ENCODE results near the gene EBPL. TPM values are rescaled to one million over a fixed set of nuclear protein-coding genes. Genes with fewer than 3 reads are reported as not detected.

Gene EBPL
- total and polyA plus RNA-seq, 9 donors: 48.7 to 112 (median 70.0) TPM

DNA sequence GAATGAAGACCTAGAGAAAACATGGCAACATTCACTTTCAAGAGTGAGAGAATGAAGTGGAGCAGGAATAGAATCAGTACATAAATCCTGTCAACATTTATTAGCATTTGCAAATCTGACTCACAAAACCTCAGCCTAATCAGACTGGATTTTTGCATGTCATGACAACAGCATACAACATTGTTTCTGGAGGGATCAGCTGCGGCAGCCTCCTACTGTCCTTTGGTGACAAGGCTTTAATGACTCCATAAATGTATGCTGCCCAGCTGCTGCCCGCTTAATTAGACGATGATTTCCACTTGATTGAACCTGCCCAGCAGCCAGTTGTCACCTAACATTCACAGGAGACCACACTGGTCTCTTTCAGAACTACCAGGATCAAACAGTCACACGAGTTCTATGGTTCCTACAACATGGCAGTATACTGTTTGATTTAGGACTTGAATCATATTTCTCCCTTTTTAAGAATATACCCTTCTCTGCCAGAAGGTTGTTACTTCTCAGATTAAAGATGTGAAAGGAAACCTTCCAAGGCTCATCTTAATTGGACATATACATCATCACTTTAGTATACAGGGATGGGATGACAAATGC is 9.3 kb downstream of the EBPL start:
- Histone ChIP-seq H3K36me3 (no peaks in the 10 kb centered on the region), H3K27me3 (no peaks in the 10 kb centered on the region), H3K4me3 (no peak overlapping the region), H3K9me3 (no peaks in the 10 kb centered on the region), H3K4me1 (ENCODE audit: insufficient read depth) (peaks cover 2% of the 10 kb centered on the region), H3K27ac (no peak overlapping the region)
- intact Hi-C loops (cut with DNase I): no loop called here
- DNase-seq: no peak
- 73 to 87% (median 84%) methylated on average over 4 of the region's 4 CpGs for WGBS, 3 donors
- TF ChIP-seq, protein P1, sequence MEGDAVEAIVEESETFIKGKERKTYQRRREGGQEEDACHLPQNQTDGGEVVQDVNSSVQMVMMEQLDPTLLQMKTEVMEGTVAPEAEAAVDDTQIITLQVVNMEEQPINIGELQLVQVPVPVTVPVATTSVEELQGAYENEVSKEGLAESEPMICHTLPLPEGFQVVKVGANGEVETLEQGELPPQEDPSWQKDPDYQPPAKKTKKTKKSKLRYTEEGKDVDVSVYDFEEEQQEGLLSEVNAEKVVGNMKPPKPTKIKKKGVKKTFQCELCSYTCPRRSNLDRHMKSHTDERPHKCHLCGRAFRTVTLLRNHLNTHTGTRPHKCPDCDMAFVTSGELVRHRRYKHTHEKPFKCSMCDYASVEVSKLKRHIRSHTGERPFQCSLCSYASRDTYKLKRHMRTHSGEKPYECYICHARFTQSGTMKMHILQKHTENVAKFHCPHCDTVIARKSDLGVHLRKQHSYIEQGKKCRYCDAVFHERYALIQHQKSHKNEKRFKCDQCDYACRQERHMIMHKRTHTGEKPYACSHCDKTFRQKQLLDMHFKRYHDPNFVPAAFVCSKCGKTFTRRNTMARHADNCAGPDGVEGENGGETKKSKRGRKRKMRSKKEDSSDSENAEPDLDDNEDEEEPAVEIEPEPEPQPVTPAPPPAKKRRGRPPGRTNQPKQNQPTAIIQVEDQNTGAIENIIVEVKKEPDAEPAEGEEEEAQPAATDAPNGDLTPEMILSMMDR (IDR thresholded peaks at IDR 0.05): no peak
- TF ChIP-seq EP300 (IDR thresholded peaks at IDR 0.05): no peak
- no peak for TF ChIP-seq POLR2A (IDR thresholded peaks at IDR 0.05)

DNA sequence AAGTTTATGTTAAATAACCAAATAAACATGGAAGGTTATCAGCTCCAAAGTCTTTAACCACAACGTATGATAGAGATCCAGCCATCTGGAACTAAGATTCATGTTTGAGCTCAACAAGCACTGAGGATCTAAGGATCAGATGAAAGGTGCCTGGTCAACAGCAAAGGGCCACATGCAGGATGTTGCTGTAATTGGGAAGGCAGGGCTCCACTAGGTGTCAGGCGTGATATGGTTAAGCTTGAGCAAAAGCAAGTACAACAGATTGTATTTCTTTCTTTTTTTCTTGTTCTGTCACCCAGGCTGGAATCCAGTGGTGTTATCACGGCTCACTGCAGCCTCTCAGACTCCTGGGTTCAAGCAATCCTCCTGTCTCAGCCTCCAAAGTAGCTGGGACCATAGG is 12.0 kb downstream of the EBPL start:
- WGBS, 3 donors: 41 to 59% (median 44%) methylated on average over 3 of the region's 3 CpGs
- TF ChIP-seq EP300 (IDR thresholded peaks at IDR 0.05) (no peak), POLR2A (IDR thresholded peaks at IDR 0.05) (no peak)
- TF ChIP-seq, protein P1 (IDR thresholded peaks at IDR 0.05): no peak
- intact Hi-C loops (cut with DNase I): loop anchor here in 1 of 4 donors (10.0 kb wide), 1 partner anchor 166 kb away; no protein-coding TSS in a partner anchor

DNA sequence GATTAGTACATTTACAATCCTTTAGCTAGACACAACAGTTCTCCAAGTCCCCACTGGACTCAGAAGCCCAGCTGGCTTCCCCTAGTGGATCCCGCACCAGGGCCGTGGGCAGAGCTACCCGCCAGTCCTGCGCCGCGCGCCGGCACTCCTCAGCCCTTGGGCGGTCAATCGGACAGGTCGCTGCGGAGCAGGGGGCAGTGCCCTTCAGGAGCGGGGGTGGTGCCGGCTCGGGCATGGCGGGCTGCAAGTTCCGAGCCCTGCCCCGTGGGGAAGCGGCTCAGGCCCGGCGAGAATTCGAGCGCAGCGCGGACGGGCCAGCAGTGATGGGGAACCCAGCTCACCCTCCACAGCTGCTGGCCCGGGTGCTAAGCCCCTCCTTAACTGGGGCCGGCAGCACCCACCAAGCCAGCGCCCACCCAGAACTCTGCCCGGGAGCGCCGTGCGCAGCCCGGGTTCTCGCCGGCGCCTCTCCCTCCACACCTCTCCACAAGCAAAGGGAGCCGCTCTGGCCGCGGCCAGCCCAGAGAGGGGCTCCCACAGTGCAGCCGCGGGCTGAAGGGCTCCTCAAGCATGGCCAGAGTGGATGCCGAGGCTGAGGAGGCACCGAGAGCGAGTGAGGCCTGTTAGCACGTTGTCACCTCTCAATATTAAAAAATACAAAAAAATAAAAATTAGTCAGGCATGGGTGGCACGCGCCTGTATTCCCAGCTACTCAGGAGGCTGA is 12.9 kb downstream of the EBPL start:
- no peaks in the 10 kb centered on the region for H3K9me3 ChIP-seq
- intact Hi-C loops (cut with DNase I): loop anchor here in 1 of 4 donors (10.0 kb wide), 1 partner anchor 166 kb away; no protein-coding TSS in a partner anchor
- no peak for TF ChIP-seq POLR2A (IDR thresholded peaks at IDR 0.05)
- TF ChIP-seq, protein P1 (IDR thresholded peaks at IDR 0.05): no peak
- no peak for TF ChIP-seq EP300 (IDR thresholded peaks at IDR 0.05)
- no peak overlapping the region for H3K4me3 ChIP-seq
- H3K36me3 ChIP-seq: no peaks in the 10 kb centered on the region
- WGBS, 3 donors: 96% methylated on average over 46 to 48 of the region's 48 CpGs
- no peaks in the 10 kb centered on the region for H3K27me3 ChIP-seq
- no peak for DNase-seq
- no peaks in the 10 kb centered on the region for H3K4me1 ChIP-seq (ENCODE audit: insufficient read depth)
- no peak overlapping the region for H3K27ac ChIP-seq

More for the DNA sequence above, 12.0 kb downstream of the EBPL start:
- Histone ChIP-seq H3K36me3 (no peaks in the 10 kb centered on the region), H3K9me3 (no peaks in the 10 kb centered on the region), H3K27ac (no peak overlapping the region), H3K27me3 (no peaks in the 10 kb centered on the region), H3K4me1 (ENCODE audit: insufficient read depth) (no peaks in the 10 kb centered on the region), H3K4me3 (no peak overlapping the region)
- no peak for DNase-seq

DNA sequence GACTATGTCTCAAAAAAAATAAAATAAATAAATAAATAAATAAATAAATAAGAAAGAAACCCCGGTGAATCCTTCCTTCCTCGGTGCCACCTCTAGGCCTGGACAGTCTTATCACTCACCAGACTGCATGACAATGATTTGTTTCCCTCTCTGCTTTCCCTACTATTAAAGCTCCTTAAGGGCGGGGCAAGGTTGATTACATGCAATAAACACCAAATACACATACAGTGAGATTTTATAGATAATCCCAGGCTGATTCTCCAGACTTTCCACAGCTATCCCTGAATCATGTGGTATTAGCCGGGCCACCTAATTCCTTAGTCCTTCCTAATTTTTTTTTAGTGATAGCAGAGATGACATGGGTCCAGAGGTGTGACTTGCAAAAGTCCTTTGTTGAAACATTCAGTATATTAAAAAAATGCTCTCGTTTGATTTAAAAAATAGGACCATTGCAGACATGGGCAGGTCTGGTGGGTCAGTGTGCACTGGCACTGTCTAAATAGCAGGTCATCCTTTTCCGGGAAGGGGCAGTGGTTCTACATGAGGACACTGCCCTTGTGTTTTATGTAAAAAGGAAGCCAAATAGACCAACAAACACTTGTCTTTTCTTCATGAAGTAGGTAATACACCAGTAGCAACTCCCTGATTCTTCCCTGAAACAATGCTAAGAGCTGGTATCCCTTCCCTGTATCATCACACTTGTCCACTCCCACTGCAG is 14.5 kb downstream of the EBPL start:
- H3K27me3 ChIP-seq: no peaks in the 10 kb centered on the region
- 89 to 97% (median 97%) methylated on average over 6 of the region's 6 CpGs for WGBS, 3 donors
- no peak overlapping the region for H3K27ac ChIP-seq
- no peaks in the 10 kb centered on the region for H3K36me3 ChIP-seq
- no peaks in the 10 kb centered on the region for H3K9me3 ChIP-seq
- TF ChIP-seq POLR2A (IDR thresholded peaks at IDR 0.05): no peak
- intact Hi-C loops (cut with DNase I): loop anchor here in 1 of 4 donors (10.0 kb wide), 1 partner anchor 168 kb away; no protein-coding TSS in a partner anchor
- no peaks in the 10 kb centered on the region for H3K4me1 ChIP-seq (ENCODE audit: insufficient read depth)
- no peak overlapping the region for H3K4me3 ChIP-seq
- DNase-seq: no peak
